Measurements from ENCODE around the gene MACROH2A1. TPM values are rescaled to one million over a fixed set of nuclear protein-coding genes. Genes with fewer than 3 reads are reported as not detected.

The MACROH2A1 gene
- total RNA-seq, 6 donors from 2014 or later, result 232 to 690 (median 355) TPM

- DNase-seq, result no peak
- H3K36me3 ChIP-seq, result peaks cover 50 to 95% (median 68%) of the 10 kb centered on the region in 4 donors
- no peak overlapping the region for H3K27ac ChIP-seq
- no peak for TF ChIP-seq POLR2A (IDR thresholded peaks at IDR 0.05)
- TF ChIP-seq POLR2AphosphoS5 (IDR thresholded peaks at IDR 0.05), result no peak
- TF ChIP-seq EP300 (IDR thresholded peaks at IDR 0.05), result no peak
- TF ChIP-seq, protein P1, sequence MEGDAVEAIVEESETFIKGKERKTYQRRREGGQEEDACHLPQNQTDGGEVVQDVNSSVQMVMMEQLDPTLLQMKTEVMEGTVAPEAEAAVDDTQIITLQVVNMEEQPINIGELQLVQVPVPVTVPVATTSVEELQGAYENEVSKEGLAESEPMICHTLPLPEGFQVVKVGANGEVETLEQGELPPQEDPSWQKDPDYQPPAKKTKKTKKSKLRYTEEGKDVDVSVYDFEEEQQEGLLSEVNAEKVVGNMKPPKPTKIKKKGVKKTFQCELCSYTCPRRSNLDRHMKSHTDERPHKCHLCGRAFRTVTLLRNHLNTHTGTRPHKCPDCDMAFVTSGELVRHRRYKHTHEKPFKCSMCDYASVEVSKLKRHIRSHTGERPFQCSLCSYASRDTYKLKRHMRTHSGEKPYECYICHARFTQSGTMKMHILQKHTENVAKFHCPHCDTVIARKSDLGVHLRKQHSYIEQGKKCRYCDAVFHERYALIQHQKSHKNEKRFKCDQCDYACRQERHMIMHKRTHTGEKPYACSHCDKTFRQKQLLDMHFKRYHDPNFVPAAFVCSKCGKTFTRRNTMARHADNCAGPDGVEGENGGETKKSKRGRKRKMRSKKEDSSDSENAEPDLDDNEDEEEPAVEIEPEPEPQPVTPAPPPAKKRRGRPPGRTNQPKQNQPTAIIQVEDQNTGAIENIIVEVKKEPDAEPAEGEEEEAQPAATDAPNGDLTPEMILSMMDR (IDR thresholded peaks at IDR 0.05), result no peak
- H3K4me3 ChIP-seq, result no peak overlapping the region
- no peaks in the 10 kb centered on the region for H3K4me1 ChIP-seq
- no peak for ATAC-seq (ENCODE audit: low FRiP score in 2 of 2)
- 90 to 95% methylated on average over 3 of the region's 3 CpGs for WGBS, 2 donors
- H3K9me3 ChIP-seq, result no peaks in the 10 kb centered on the region
- no peaks in the 10 kb centered on the region for H3K27me3 ChIP-seq
These were observed 54.7 kb downstream of the MACROH2A1 start for GRCh38 chr5:135344349-135344748.

- no peak for DNase-seq
- no peaks in the 10 kb centered on the region for H3K4me1 ChIP-seq
- ATAC-seq (ENCODE audit: low FRiP score in 2 of 2), result no peak
- H3K27me3 ChIP-seq, result no peaks in the 10 kb centered on the region
- no peaks in the 10 kb centered on the region for H3K9me3 ChIP-seq
- peaks cover 50 to 95% (median 77%) of the 10 kb centered on the region in 4 donors for H3K36me3 ChIP-seq
- WGBS, 2 donors, result 87 to 91% methylated on average over 10 of the region's 10 CpGs
- no peak overlapping the region for H3K27ac ChIP-seq
- TF ChIP-seq POLR2AphosphoS5 (IDR thresholded peaks at IDR 0.05) (no peak), EP300 (IDR thresholded peaks at IDR 0.05) (no peak), POLR2A (IDR thresholded peaks at IDR 0.05) (no peak)
- TF ChIP-seq, protein P1 (IDR thresholded peaks at IDR 0.05), result no peak
- no peak overlapping the region for H3K4me3 ChIP-seq
These were observed 55.6 kb downstream of the MACROH2A1 start for GRCh38 chr5:135343413-135343812.

DNA sequence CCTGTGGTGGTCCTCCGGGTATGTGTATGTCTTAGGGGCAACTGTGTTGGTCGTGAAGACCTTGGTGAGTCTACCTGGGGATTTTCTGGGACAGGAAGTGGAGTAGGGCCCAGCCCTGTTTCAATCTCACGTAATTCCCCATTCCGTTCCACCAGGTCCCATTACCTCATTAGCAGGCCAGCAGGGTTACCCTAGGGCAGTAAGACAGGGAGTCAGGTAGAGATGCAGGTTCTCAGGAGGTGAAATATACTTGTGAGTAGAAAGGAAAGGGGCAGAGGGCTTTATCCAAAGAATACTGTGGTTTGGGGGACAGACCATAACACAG is 56.5 kb downstream of the MACROH2A1 start:
- TF ChIP-seq EP300 (IDR thresholded peaks at IDR 0.05) (no peak), POLR2AphosphoS5 (IDR thresholded peaks at IDR 0.05) (no peak), POLR2A (IDR thresholded peaks at IDR 0.05) (no peak)
- TF ChIP-seq, protein P1 (IDR thresholded peaks at IDR 0.05), result no peak
- no peak for DNase-seq
- Histone ChIP-seq H3K4me1 (no peaks in the 10 kb centered on the region), H3K36me3 (peaks cover 50 to 100% (median 84%) of the 10 kb centered on the region in 4 donors), H3K9me3 (no peaks in the 10 kb centered on the region), H3K4me3 (no peak overlapping the region), H3K27me3 (no peaks in the 10 kb centered on the region), H3K27ac (no peak overlapping the region)
- 90 to 95% methylated on average over 4 of the region's 4 CpGs for WGBS, 2 donors
- no peak for ATAC-seq (ENCODE audit: low FRiP score in 2 of 2)

- Histone ChIP-seq H3K4me3 (no peak overlapping the region), H3K27me3 (no peaks in the 10 kb centered on the region), H3K27ac (no peak overlapping the region), H3K9me3 (no peaks in the 10 kb centered on the region), H3K4me1 (no peaks in the 10 kb centered on the region), H3K36me3 (peaks cover 49 to 100% (median 88%) of the 10 kb centered on the region in 4 donors)
- 95 to 100% methylated on average over 3 to 7 of the region's 7 CpGs for WGBS, 2 donors
- ATAC-seq (ENCODE audit: low FRiP score in 2 of 2) (no peak), DNase-seq (no peak)
- TF ChIP-seq POLR2AphosphoS5 (IDR thresholded peaks at IDR 0.05) (no peak), EP300 (IDR thresholded peaks at IDR 0.05) (no peak), POLR2A (IDR thresholded peaks at IDR 0.05) (no peak)
- TF ChIP-seq, protein P1 (IDR thresholded peaks at IDR 0.05), result no peak
These were observed 57.1 kb downstream of the MACROH2A1 start for GRCh38 chr5:135341696-135342550.
